ENCODE measurements around the gene TRIM7.
"Not testable (repeated sequence)": the region's sequence is repeated elsewhere in the genome, so short reads cannot be mapped to it uniquely, and the experiment has no call there.

Gene TRIM7

GRCh38 chr5:181218795-181219124 lies 13.8 kb upstream of the TRIM7 start:
- no peak for TF ChIP-seq CTCF (IDR thresholded peaks at IDR 0.05; ENCODE audit: insufficient read depth, low read depth, low read length, missing control alignments)
- no peak for DNase-seq (ENCODE audit: low read depth)
- peak overlapping the region; percentile 47 for H3K4me3 ChIP-seq (ENCODE audit: low read length)

GRCh38 chr5:181217803-181218062 lies 12.7 kb upstream of the TRIM7 start:
- no peak for TF ChIP-seq CTCF (IDR thresholded peaks at IDR 0.05; ENCODE audit: insufficient read depth, low read depth, low read length, missing control alignments)
- DNase-seq (ENCODE audit: low read depth) = no peak
- H3K4me3 ChIP-seq (ENCODE audit: low read length) = peak overlapping the region; percentile 47

- peak overlapping the region; percentile 47 for H3K4me3 ChIP-seq (ENCODE audit: low read length)
- no peak for TF ChIP-seq CTCF (IDR thresholded peaks at IDR 0.05; ENCODE audit: insufficient read depth, low read depth, low read length, missing control alignments)
- peak; percentile 74 for DNase-seq (ENCODE audit: low read depth)
Observed at GRCh38 chr5:181217111-181217802, 12.3 kb upstream of the TRIM7 start.

- TF ChIP-seq CTCF (IDR thresholded peaks at IDR 0.05; ENCODE audit: insufficient read depth, low read depth, low read length, missing control alignments) = no peak
- DNase-seq (ENCODE audit: low read depth) = peak; percentile 64
- H3K4me3 ChIP-seq (ENCODE audit: low read length) = peak overlapping the region; percentile 30
Observed at GRCh38 chr5:181215997-181216989, 11.3 kb upstream of the TRIM7 start.

- not testable (repeated sequence) for DNase-seq (ENCODE audit: low read depth); H3K4me3 ChIP-seq (ENCODE audit: low read length)
Observed at GRCh38 chr5:181214249-181214648, 9.3 kb upstream of the TRIM7 start.

GRCh38 chr5:181212934-181213333 lies 7.9 kb upstream of the TRIM7 start:
- DNase-seq (ENCODE audit: low read depth) = no peak
- no peak overlapping the region for H3K4me3 ChIP-seq (ENCODE audit: low read length)
- TF ChIP-seq CTCF (IDR thresholded peaks at IDR 0.05; ENCODE audit: insufficient read depth, low read depth, low read length, missing control alignments) = no peak

- TF ChIP-seq CTCF (IDR thresholded peaks at IDR 0.05; ENCODE audit: insufficient read depth, low read depth, low read length, missing control alignments) = no peak
- no peak for DNase-seq (ENCODE audit: low read depth)
- H3K4me3 ChIP-seq (ENCODE audit: low read length) = no peak overlapping the region
Observed at GRCh38 chr5:181212080-181212479, 7.1 kb upstream of the TRIM7 start.

Measured in epithelial cell of esophagus (primary cell).